GM12801 (cell line): ENCODE measurements around the gene SEC16A.
A peak's percentile ranks its signal among the peaks of the same experiment; 100 is the strongest.

Source experiments
- CTCF ChIP-seq: IDR thresholded peaks from one replicate; pipeline ENCODE4 v1.5.1; 2011; ENCODE audit warnings: control low read depth; ENCODE audit not compliant: insufficient read length; ENCODE audit errors: extremely low read depth

SEC16A gene

GRCh38 chr9:136492978-136493522, 10.2 kb upstream of the SEC16A start:
- TF ChIP-seq CTCF, result no peak

- TF ChIP-seq CTCF, result no peak
Measured at GRCh38 chr9:136489731-136490130, 6.9 kb upstream of the SEC16A start.

- peak; percentile 62 for TF ChIP-seq CTCF
Measured at GRCh38 chr9:136488247-136489214, 5.7 kb upstream of the SEC16A start.

- no peak for TF ChIP-seq CTCF
Measured at GRCh38 chr9:136487672-136488071, 4.8 kb upstream of the SEC16A start.

- no peak for TF ChIP-seq CTCF
Measured at GRCh38 chr9:136486823-136487620, 4.2 kb upstream of the SEC16A start.

- TF ChIP-seq CTCF, result no peak
Measured at GRCh38 chr9:136486131-136486530, 3.3 kb upstream of the SEC16A start.
